Esophagus muscularis mucosa (tissue), 3 donors: ENCODE data around the gene CYB5A.

Experiments
- POLR2AphosphoS5 ChIP-seq, 2 donors: sonication (generic); formaldehyde crosslinking; IDR thresholded peaks; one replicate each; pipeline ENCODE4 v1.6.1; 2017; ENCODE audit warnings: antibody characterized with exemption in 2 of 2
- TF ChIP-seq, protein P1 (sequence below), 3 experiments: fragments of 200-600 bp in 2 of 3; fragments of 450-650 bp in 1 of 3; sonication (generic) in 2 of 3; IDR thresholded peaks; one replicate each; pipeline ENCODE4 v1.5.1; 2017 to 2019; ENCODE audit warnings: antibody characterized with exemption in 3 of 3, mild to moderate bottlenecking in 2 of 3, moderate library complexity in 1 of 3

- TF ChIP-seq, protein P1, sequence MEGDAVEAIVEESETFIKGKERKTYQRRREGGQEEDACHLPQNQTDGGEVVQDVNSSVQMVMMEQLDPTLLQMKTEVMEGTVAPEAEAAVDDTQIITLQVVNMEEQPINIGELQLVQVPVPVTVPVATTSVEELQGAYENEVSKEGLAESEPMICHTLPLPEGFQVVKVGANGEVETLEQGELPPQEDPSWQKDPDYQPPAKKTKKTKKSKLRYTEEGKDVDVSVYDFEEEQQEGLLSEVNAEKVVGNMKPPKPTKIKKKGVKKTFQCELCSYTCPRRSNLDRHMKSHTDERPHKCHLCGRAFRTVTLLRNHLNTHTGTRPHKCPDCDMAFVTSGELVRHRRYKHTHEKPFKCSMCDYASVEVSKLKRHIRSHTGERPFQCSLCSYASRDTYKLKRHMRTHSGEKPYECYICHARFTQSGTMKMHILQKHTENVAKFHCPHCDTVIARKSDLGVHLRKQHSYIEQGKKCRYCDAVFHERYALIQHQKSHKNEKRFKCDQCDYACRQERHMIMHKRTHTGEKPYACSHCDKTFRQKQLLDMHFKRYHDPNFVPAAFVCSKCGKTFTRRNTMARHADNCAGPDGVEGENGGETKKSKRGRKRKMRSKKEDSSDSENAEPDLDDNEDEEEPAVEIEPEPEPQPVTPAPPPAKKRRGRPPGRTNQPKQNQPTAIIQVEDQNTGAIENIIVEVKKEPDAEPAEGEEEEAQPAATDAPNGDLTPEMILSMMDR (IDR thresholded peaks at IDR 0.05), result no peak
- TF ChIP-seq POLR2AphosphoS5 (IDR thresholded peaks at IDR 0.05), result no peak
Observed at GRCh38 chr18:74286106-74286855, 5.5 kb downstream of the CYB5A start.
